Tibial nerve (tissue), 4 donors: ENCODE data around the gene G6PD.

Experiments
- CTCF ChIP-seq, 5 experiments: fragments of 200-600 bp in 3 of 5; fragments of 450-650 bp in 2 of 5; sonication (generic) in 3 of 5; IDR thresholded peaks; one replicate each; pipeline ENCODE4 v1.5.1; 2016 to 2019; ENCODE audit warnings: antibody characterized with exemption in 5 of 5, mild to moderate bottlenecking in 3 of 5, moderate library complexity in 2 of 5
- EP300 ChIP-seq, 2 donors: sonication (generic); formaldehyde crosslinking; IDR thresholded peaks; one replicate each; pipeline ENCODE4 v1.6.1; 2017; ENCODE audit warnings: antibody characterized with exemption in 2 of 2, mild to moderate bottlenecking in 1 of 2
- POLR2A ChIP-seq, 2 donors: fragments of 450-650 bp; IDR thresholded peaks; one replicate each; pipeline ENCODE4 v1.6.1; 2017; ENCODE audit warnings: antibody characterized with exemption in 2 of 2, mild to moderate bottlenecking in 2 of 2, moderate library complexity in 2 of 2

DNA sequence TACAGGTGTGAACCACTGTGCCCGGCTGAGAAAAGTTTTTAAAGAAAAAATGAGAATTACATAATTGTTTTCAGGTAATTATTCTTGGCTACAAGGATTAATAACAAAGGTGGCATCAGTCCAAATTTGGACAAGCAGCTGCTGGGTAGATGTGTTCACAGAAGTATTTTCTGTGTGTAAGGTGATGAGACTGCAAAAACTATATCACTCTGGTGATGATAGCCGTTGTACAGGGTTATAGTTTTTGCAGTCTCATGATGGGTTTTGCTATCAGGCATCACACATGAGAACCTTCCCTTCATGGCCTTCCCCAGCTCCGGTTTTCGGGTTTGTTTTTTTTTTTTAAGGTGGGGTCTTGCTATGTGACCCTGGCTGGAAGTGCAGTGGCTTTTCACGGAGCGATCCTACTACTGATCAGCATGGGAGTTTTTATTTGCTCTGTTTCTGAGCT, 51.1 kb downstream of the G6PD start:
- TF ChIP-seq CTCF (IDR thresholded peaks at IDR 0.05) (no peak), POLR2A (IDR thresholded peaks at IDR 0.05) (no peak), EP300 (IDR thresholded peaks at IDR 0.05) (no peak)
